GM19372 (cell line): Measurements from ENCODE around the gene PLEKHJ1.

ENCODE experiments used
- ATAC-seq: cut with Tn5 transposase; IDR thresholded peaks from one replicate; pipeline ENCODE4 v1.9.1; 2021; ENCODE audit warnings: mild to moderate bottlenecking, low read depth, moderate library complexity; ENCODE audit not compliant: unreplicated experiment

The PLEKHJ1 gene

GRCh38 chr19:2251106-2252054 is 15.3 kb upstream of the PLEKHJ1 start:
- ATAC-seq, result no peak

- no peak for ATAC-seq
Measured at GRCh38 chr19:2250766-2251105, 14.6 kb upstream of the PLEKHJ1 start.

GRCh38 chr19:2249880-2250765 is 14.0 kb upstream of the PLEKHJ1 start:
- no peak for ATAC-seq

GRCh38 chr19:2249010-2249866 is 13.1 kb upstream of the PLEKHJ1 start, which contains the start of gene AMH:
Gene AMH, plus strand, starts transcription at chr19:2249323. Its CDS starts 10 bp downstream, at chr19:2249333.
- ATAC-seq, result no peak

- no peak for ATAC-seq
Measured at GRCh38 chr19:2248136-2249009, 12.2 kb upstream of the PLEKHJ1 start.

GRCh38 chr19:2247433-2248101 is 11.4 kb upstream of the PLEKHJ1 start:
- ATAC-seq, result no peak

GRCh38 chr19:2246801-2247361 is 10.8 kb upstream of the PLEKHJ1 start:
- ATAC-seq, result no peak

GRCh38 chr19:2246014-2246620 is 10.0 kb upstream of the PLEKHJ1 start:
- no peak for ATAC-seq

GRCh38 chr19:2245273-2245672 is 9.1 kb upstream of the PLEKHJ1 start:
- no peak for ATAC-seq

- no peak for ATAC-seq
Measured at GRCh38 chr19:2244486-2244885, 8.4 kb upstream of the PLEKHJ1 start.

- no peak for ATAC-seq
Measured at GRCh38 chr19:2244125-2244411, 7.9 kb upstream of the PLEKHJ1 start.

- no peak for ATAC-seq
Measured at GRCh38 chr19:2243274-2244124, 7.4 kb upstream of the PLEKHJ1 start.

- ATAC-seq, result no peak
Measured at GRCh38 chr19:2242816-2243215, 6.7 kb upstream of the PLEKHJ1 start.

GRCh38 chr19:2242092-2242537 is 6.0 kb upstream of the PLEKHJ1 start:
- no peak for ATAC-seq

- no peak for ATAC-seq
Measured at GRCh38 chr19:2240881-2241760, 5.0 kb upstream of the PLEKHJ1 start.
